GM12874 (cell line): Measurements from ENCODE around the gene FCHO2.

Experiments used
- CTCF ChIP-seq: IDR thresholded peaks from 2 replicates; pipeline ENCODE4 v1.5.1; 2011; ENCODE audit warnings: low read depth, mild to moderate bottlenecking, control low read depth, low read length, moderate library complexity; ENCODE audit not compliant: insufficient read depth

FCHO2 gene

GRCh38 chr5:72925336-72926010 is 30.4 kb upstream of the FCHO2 start:
- no peak for TF ChIP-seq CTCF

DNA sequence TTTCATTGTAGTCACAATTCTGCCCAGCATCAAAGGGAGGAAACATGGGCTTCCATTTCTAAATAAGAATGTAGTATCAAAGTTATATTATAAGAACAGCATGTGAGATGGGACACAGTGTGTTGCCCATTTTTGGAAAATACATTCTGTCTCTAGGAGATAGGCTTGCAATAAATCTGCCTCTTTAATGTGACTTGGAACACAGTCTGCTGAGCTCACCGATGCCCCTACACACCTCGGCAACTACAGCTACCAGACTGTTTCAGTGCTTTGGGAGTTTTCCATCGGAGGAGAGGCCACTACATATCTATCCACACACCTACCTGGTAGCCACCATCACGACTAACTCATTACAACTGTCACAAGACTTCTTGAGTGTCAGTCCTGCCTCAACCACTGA is 18.9 kb upstream of the FCHO2 start:
- TF ChIP-seq CTCF, result no peak

DNA sequence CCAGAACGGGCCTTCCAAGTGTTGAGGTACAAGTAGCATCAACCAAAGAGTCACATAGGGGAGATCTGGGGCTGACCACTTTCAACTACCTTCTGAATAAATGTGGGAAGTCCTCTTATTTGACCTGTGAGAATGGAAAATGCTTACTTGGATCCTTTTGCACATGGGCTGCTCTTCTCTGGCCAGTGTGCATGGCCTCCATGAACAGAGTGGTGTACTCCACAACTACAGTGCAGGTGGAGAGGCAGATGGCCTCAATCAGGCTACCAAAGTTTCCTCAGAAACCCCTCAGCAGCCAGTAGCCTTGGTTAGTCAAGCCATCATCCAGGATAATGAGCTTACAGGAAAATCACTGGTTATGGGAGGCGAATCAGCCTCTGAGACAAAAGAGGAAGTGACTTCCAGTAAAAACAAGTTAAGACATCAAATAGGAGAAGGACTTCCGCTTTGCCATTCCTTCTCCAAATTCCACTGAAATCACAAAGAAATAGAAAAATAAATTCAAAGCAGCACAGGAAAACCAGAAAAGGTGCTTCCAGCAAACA is 18.3 kb upstream of the FCHO2 start:
- no peak for TF ChIP-seq CTCF

DNA sequence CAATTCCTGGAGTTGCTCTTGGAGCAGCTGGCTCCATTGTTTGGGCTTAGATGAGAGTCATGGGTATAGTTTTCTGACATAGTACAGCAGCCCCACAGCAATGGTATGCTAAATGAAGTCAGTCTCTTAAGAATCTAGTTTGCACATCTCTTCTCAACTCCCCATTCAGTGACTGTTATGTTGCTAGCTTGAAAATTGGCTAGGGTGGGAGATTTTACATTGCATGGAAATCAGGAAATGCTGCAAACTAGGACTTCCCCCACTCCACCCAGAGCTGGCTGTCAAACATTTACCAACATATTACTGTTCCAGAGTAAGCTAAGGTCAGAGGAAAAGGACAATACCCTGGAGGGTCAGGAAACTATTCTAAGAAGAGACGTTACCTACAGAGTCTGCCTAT is 17.6 kb upstream of the FCHO2 start:
- TF ChIP-seq CTCF, result no peak

DNA sequence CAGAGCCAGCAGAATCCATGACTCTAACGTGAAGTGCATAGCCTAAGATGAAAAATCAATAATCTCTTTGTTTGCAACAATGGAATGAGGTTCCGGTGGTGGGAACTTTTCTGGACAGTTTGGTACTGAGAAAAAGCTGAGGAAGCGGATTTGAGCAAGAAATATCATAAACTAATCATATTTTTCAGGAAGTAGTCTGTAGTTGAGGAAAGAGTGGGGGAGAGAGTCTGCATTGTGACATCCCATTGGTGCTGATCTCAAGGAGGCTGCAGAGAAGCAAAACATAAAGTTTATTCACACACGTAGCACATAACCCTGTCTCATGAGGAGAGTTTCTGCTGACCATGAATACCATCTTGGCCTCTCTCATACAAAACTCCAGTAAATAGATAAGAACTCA is 15.8 kb upstream of the FCHO2 start:
- no peak for TF ChIP-seq CTCF

GRCh38 chr5:72943307-72943706 is 12.5 kb upstream of the FCHO2 start:
- TF ChIP-seq CTCF, result no peak

- TF ChIP-seq CTCF, result no peak
These were observed 8.3 kb upstream of the FCHO2 start for GRCh38 chr5:72947498-72947897.
